Measurements from ENCODE around the gene FRMPD4. TPM values are rescaled to one million over a fixed set of nuclear protein-coding genes. Genes with fewer than 3 reads are reported as not detected.

Gene FRMPD4
- total RNA-seq: not detected

GRCh38 chrX:12138361-12139313 is at the start of gene FRMPD4:
TSS of gene FRMPD4 (plus strand) at chrX:12138473. CDS start at chrX:12138972, 499 bp downstream.
- Histone ChIP-seq H3K4me3 (ENCODE audit: low read length) (no peak within 1 kb of the TSS), H3K27me3 (ENCODE audit: insufficient read depth, low read length) (no peaks in the 10 kb centered on the region), H3K4me1 (ENCODE audit: insufficient read depth, low read length) (no peaks in the 10 kb centered on the region), H3K9me3 (ENCODE audit: low read depth, low read length) (no peaks in the 10 kb centered on the region)

GRCh38 chrX:12089740-12090139 is 48.5 kb upstream of the FRMPD4 start:
- Histone ChIP-seq H3K4me1 (ENCODE audit: insufficient read depth, low read length) (no peaks in the 10 kb centered on the region), H3K27me3 (ENCODE audit: insufficient read depth, low read length) (no peaks in the 10 kb centered on the region), H3K4me3 (ENCODE audit: low read length) (no peak overlapping the region), H3K9me3 (ENCODE audit: low read depth, low read length) (no peaks in the 10 kb centered on the region)

GRCh38 chrX:12113321-12113720 is 25.0 kb upstream of the FRMPD4 start:
- Histone ChIP-seq H3K4me1 (ENCODE audit: insufficient read depth, low read length) (no peaks in the 10 kb centered on the region), H3K4me3 (ENCODE audit: low read length) (no peak overlapping the region), H3K9me3 (ENCODE audit: low read depth, low read length) (no peaks in the 10 kb centered on the region), H3K27me3 (ENCODE audit: insufficient read depth, low read length) (no peaks in the 10 kb centered on the region)

DNA sequence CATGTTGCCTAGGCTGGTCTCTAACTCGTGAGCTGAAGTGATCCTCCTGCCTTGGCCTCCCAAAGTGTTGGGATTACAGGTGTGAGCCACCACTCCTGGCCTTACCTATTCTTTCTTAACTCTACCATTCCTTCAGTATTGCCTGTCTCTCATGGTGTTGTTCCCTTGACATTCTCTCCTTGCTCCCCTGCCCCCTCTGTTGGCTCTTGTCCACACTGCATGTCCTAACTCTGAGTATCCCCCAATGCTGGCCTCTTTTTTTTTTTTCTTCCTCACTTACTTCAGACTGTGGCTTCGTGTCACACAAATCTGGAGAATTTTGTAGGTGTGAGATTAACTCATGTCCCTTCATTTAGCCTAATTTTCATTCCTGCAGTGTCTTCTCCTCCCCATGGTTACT is 22.9 kb upstream of the FRMPD4 start:
- H3K4me1 ChIP-seq (ENCODE audit: insufficient read depth, low read length): no peaks in the 10 kb centered on the region

GRCh38 chrX:12118134-12118533 is 20.1 kb upstream of the FRMPD4 start:
- Histone ChIP-seq H3K4me3 (ENCODE audit: low read length) (no peak overlapping the region), H3K4me1 (ENCODE audit: insufficient read depth, low read length) (no peaks in the 10 kb centered on the region), H3K27me3 (ENCODE audit: insufficient read depth, low read length) (no peaks in the 10 kb centered on the region), H3K9me3 (ENCODE audit: low read depth, low read length) (no peaks in the 10 kb centered on the region)

More for the DNA sequence above, 22.9 kb upstream of the FRMPD4 start:
- H3K4me3 ChIP-seq (ENCODE audit: low read length): no peak overlapping the region
- H3K9me3 ChIP-seq (ENCODE audit: low read depth, low read length): no peaks in the 10 kb centered on the region
- H3K27me3 ChIP-seq (ENCODE audit: insufficient read depth, low read length): no peaks in the 10 kb centered on the region

- H3K27me3 ChIP-seq (ENCODE audit: insufficient read depth, low read length): no peaks in the 10 kb centered on the region
- no peak overlapping the region for H3K4me3 ChIP-seq (ENCODE audit: low read length)
- H3K4me1 ChIP-seq (ENCODE audit: insufficient read depth, low read length): no peaks in the 10 kb centered on the region
- no peaks in the 10 kb centered on the region for H3K9me3 ChIP-seq (ENCODE audit: low read depth, low read length)
Measured at GRCh38 chrX:12128017-12128416, 10.3 kb upstream of the FRMPD4 start.

GRCh38 chrX:12137951-12138360 is 317 bp upstream of the FRMPD4 start:
- H3K4me1 ChIP-seq (ENCODE audit: insufficient read depth, low read length): no peaks in the 10 kb centered on the region
- no peaks in the 10 kb centered on the region for H3K27me3 ChIP-seq (ENCODE audit: insufficient read depth, low read length)
- no peaks in the 10 kb centered on the region for H3K9me3 ChIP-seq (ENCODE audit: low read depth, low read length)
- no peak overlapping the region for H3K4me3 ChIP-seq (ENCODE audit: low read length)

DNA sequence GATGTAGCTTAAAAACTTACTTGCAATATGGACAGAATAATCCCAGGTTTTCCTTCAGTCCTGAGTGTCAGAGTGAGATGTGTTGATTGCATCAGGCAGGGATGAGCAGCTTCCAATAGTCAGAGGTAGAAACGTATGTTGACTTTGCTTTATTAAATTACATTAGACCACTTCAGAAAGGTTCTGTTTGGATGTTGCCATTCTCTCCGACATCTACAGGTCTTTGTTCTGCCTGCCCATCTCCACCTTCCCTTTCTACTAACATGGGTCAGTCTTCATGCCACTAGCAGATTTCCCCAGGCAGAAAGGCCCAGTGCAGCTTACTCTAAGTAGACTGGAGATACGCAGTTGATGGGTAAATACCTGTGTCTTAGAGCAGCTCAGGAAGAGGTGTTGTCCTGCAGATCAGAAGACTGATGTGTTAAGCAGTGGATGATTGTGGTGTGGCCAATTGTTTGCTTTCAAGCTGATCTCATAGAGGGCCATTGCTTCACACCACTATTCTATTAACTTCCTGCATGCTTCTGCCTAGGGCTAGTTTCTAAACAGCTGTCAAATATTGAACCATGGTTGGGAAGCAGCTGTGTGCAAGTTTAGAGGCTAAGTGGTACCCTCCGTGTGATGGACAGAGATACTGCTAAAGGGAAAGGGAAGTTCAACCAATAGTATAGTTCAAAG is 1.8 kb downstream of the FRMPD4 start:
- no peak overlapping the region for H3K4me3 ChIP-seq (ENCODE audit: low read length)
- no peaks in the 10 kb centered on the region for H3K9me3 ChIP-seq (ENCODE audit: low read depth, low read length)

DNA sequence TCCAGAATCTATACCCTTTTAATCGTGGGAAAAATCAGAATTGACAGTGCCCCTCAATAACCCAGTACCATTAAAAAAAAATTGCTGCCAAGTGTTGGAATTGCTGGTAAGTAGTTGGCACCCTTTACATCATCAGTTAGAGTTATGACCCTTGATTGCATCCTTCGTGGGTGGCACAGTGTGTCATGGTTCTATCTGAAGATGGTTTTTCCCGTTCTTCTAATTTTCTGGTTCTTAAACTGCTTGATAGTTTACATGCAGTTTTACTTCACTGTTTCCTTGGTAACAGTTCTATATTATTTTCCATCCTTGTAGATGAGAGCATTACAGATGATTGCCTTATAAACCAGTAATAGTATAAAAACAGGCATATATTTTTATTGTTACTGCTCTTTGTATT is 3.2 kb downstream of the FRMPD4 start:
- H3K9me3 ChIP-seq (ENCODE audit: low read depth, low read length): no peaks in the 10 kb centered on the region
- H3K27me3 ChIP-seq (ENCODE audit: insufficient read depth, low read length): no peaks in the 10 kb centered on the region
- no peaks in the 10 kb centered on the region for H3K4me1 ChIP-seq (ENCODE audit: insufficient read depth, low read length)
- H3K4me3 ChIP-seq (ENCODE audit: low read length): no peak overlapping the region

More for the DNA sequence above, 1.8 kb downstream of the FRMPD4 start:
- Histone ChIP-seq H3K27me3 (ENCODE audit: insufficient read depth, low read length) (no peaks in the 10 kb centered on the region), H3K4me1 (ENCODE audit: insufficient read depth, low read length) (no peaks in the 10 kb centered on the region)

DNA sequence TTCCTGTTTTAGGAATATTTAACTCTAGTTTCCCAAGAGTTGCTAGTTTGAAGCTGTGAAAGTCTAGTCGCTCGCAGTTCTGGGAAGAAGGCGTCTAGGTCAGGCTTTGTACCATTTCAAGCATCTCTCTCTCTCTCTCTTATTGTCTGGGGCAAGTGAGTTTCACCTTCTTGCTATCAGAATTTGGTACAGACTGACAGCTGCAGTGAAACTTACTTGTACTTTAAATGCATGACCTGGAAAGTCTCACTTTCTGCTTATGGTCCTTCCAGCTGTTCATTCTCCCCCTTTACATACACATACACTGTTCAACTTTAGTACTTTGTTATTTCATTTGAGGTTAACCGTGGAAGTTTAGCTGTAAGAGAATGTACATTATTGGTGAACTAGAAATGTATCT is 4.4 kb downstream of the FRMPD4 start:
- H3K9me3 ChIP-seq (ENCODE audit: low read depth, low read length): no peaks in the 10 kb centered on the region
- no peak overlapping the region for H3K4me3 ChIP-seq (ENCODE audit: low read length)
- H3K27me3 ChIP-seq (ENCODE audit: insufficient read depth, low read length): no peaks in the 10 kb centered on the region
- no peaks in the 10 kb centered on the region for H3K4me1 ChIP-seq (ENCODE audit: insufficient read depth, low read length)

DNA sequence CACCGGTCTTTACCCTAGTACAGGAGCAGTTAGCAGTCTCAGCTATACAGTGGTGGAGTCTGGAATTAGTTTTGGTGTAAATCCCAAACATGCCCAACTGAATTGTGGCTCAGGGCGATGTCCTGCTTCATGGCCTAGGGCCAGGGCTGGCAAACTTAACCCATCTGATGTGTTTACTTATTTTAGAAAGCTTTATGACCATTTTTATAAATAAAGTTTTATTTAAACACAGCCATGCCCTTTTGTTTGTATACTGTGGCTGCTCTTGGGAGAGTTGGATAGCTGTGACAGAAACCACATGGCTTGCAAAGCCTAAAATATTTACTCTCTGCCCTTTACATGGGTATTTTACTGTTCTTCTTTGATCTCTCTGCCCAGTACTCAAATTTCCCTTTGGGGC is 7.1 kb downstream of the FRMPD4 start:
- no peaks in the 10 kb centered on the region for H3K4me1 ChIP-seq (ENCODE audit: insufficient read depth, low read length)
- H3K4me3 ChIP-seq (ENCODE audit: low read length): no peak overlapping the region
- no peaks in the 10 kb centered on the region for H3K9me3 ChIP-seq (ENCODE audit: low read depth, low read length)
- no peaks in the 10 kb centered on the region for H3K27me3 ChIP-seq (ENCODE audit: insufficient read depth, low read length)

DNA sequence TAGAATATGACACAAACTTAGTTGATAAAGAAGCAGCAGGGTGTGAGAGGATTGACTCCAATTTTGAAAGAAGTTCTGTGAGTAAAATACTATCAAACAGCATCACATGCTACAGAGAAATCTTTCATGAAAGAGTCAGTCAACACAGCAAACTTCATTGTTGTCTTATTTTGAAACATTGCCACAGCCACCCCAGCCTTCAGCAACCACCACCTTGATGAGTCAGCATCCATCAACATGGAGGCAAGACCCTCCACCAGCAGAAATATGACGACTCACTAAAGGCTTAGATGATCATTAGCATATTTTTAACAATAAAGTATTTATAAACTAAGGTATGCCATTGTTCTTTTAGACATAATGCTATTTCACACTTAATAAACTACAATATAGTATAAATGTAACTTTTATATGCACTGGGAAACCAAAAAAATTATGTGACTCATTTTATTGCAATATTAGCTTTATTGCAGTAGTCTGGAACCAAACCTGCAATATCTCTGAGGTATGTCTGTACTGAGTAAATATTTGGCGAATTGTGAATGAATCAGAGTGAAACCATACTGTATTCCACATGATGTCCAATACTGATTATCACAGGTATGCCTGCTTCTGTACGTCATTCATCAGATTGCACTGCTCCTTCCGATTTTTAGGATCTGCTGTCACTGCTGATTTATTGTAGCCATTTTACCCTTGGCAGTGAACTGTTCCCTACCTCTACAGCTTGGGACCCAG is 11.6 kb downstream of the FRMPD4 start:
- Histone ChIP-seq H3K4me1 (ENCODE audit: insufficient read depth, low read length) (no peaks in the 10 kb centered on the region), H3K9me3 (ENCODE audit: low read depth, low read length) (no peaks in the 10 kb centered on the region), H3K27me3 (ENCODE audit: insufficient read depth, low read length) (no peaks in the 10 kb centered on the region), H3K4me3 (ENCODE audit: low read length) (no peak overlapping the region)

GRCh38 chrX:12153317-12153716 is 15.0 kb downstream of the FRMPD4 start:
- Histone ChIP-seq H3K4me1 (ENCODE audit: insufficient read depth, low read length) (no peaks in the 10 kb centered on the region), H3K4me3 (ENCODE audit: low read length) (no peak overlapping the region), H3K9me3 (ENCODE audit: low read depth, low read length) (no peaks in the 10 kb centered on the region), H3K27me3 (ENCODE audit: insufficient read depth, low read length) (no peaks in the 10 kb centered on the region)

DNA sequence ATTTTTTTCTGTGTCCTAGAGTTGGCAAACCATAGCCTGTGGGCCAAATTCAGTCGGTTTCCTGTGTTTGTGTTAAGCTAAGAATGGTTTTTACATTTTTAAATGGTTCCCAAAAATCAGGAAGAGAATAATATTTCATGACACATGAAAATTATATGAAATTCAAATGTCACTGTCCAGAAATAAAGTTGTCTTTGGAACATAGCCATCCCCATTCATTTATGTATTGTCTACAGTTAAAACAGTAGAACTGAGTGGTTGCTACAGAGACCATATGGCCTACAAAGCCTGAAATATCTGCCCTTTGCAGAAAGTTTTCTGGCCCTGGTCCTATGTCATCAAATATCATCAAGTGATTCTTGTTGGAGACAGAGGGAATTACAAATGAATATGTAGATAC is 15.5 kb downstream of the FRMPD4 start:
- Histone ChIP-seq H3K27me3 (ENCODE audit: insufficient read depth, low read length) (no peaks in the 10 kb centered on the region), H3K4me3 (ENCODE audit: low read length) (no peak overlapping the region), H3K4me1 (ENCODE audit: insufficient read depth, low read length) (no peaks in the 10 kb centered on the region), H3K9me3 (ENCODE audit: low read depth, low read length) (no peaks in the 10 kb centered on the region)

- Histone ChIP-seq H3K27me3 (ENCODE audit: insufficient read depth, low read length) (no peaks in the 10 kb centered on the region), H3K4me3 (ENCODE audit: low read length) (no peak overlapping the region), H3K9me3 (ENCODE audit: low read depth, low read length) (no peaks in the 10 kb centered on the region), H3K4me1 (ENCODE audit: insufficient read depth, low read length) (no peaks in the 10 kb centered on the region)
Measured at GRCh38 chrX:12159799-12160198, 21.5 kb downstream of the FRMPD4 start.

Measured in mononuclear cell (primary cell).